Measurements from ENCODE around the gene SYNGR1. TPM values are rescaled to one million over a fixed set of nuclear protein-coding genes. Genes with fewer than 3 reads are reported as not detected.
"Not testable (repeated sequence)": the region's sequence is repeated elsewhere in the genome, so short reads cannot be mapped to it uniquely, and the experiment has no call there.

Gene SYNGR1
- total RNA-seq, 1 donor from 2014 or later = 42.2 TPM

GRCh38 chr22:39408173-39408572 is 58.4 kb downstream of the SYNGR1 start:
- H3K9me3 ChIP-seq = no peaks in the 10 kb centered on the region
- H3K4me3 ChIP-seq = no peak overlapping the region
- no peak overlapping the region for H3K27ac ChIP-seq
- peaks cover 35% of the 10 kb centered on the region for H3K4me1 ChIP-seq
- TF ChIP-seq POLR2AphosphoS5 (IDR thresholded peaks at IDR 0.05; ENCODE audit: insufficient read depth in 1 of 2, low read depth in 1 of 2) (no peak), POLR2A (IDR thresholded peaks at IDR 0.05) (no peak)
- TF ChIP-seq, protein P1, sequence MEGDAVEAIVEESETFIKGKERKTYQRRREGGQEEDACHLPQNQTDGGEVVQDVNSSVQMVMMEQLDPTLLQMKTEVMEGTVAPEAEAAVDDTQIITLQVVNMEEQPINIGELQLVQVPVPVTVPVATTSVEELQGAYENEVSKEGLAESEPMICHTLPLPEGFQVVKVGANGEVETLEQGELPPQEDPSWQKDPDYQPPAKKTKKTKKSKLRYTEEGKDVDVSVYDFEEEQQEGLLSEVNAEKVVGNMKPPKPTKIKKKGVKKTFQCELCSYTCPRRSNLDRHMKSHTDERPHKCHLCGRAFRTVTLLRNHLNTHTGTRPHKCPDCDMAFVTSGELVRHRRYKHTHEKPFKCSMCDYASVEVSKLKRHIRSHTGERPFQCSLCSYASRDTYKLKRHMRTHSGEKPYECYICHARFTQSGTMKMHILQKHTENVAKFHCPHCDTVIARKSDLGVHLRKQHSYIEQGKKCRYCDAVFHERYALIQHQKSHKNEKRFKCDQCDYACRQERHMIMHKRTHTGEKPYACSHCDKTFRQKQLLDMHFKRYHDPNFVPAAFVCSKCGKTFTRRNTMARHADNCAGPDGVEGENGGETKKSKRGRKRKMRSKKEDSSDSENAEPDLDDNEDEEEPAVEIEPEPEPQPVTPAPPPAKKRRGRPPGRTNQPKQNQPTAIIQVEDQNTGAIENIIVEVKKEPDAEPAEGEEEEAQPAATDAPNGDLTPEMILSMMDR (IDR thresholded peaks at IDR 0.05) = no peak
- DNase-seq (ENCODE audit: extremely low spot score in 2 of 2) = no peak
- intact Hi-C loops (cut with DNase I) = loop anchor here (10.0 kb wide), 1 partner anchor 107 kb away; no protein-coding TSS in a partner anchor
- no peaks in the 10 kb centered on the region for H3K36me3 ChIP-seq
- no peaks in the 10 kb centered on the region for H3K27me3 ChIP-seq

- Histone ChIP-seq H3K27ac (no peak overlapping the region), H3K9me3 (no peaks in the 10 kb centered on the region), H3K36me3 (no peaks in the 10 kb centered on the region), H3K27me3 (no peaks in the 10 kb centered on the region), H3K4me3 (no peak overlapping the region), H3K4me1 (peaks cover 35% of the 10 kb centered on the region)
- TF ChIP-seq POLR2A (IDR thresholded peaks at IDR 0.05) (no peak), POLR2AphosphoS5 (IDR thresholded peaks at IDR 0.05; ENCODE audit: insufficient read depth in 1 of 2, low read depth in 1 of 2) (no peak)
- TF ChIP-seq, protein P1 (IDR thresholded peaks at IDR 0.05) = no peak
- intact Hi-C loops (cut with DNase I) = loop anchor here (10.0 kb wide), 1 partner anchor 106 kb away; no protein-coding TSS in a partner anchor
- no peak for DNase-seq (ENCODE audit: extremely low spot score in 2 of 2)
These were observed 59.0 kb downstream of the SYNGR1 start for GRCh38 chr22:39408807-39409206.

GRCh38 chr22:39409516-39410029 is 59.8 kb downstream of the SYNGR1 start:
- TF ChIP-seq, protein P1 (IDR thresholded peaks at IDR 0.05) = no peak
- TF ChIP-seq POLR2AphosphoS5 (IDR thresholded peaks at IDR 0.05; ENCODE audit: insufficient read depth in 1 of 2, low read depth in 1 of 2) (no peak), POLR2A (IDR thresholded peaks at IDR 0.05) (no peak)
- DNase-seq (ENCODE audit: extremely low spot score in 2 of 2) = no peak
- Histone ChIP-seq H3K36me3 (no peaks in the 10 kb centered on the region), H3K4me1 (peaks cover 40% of the 10 kb centered on the region), H3K9me3 (no peaks in the 10 kb centered on the region), H3K27me3 (no peaks in the 10 kb centered on the region), H3K4me3 (no peak overlapping the region), H3K27ac (no peak overlapping the region)
- intact Hi-C loops (cut with DNase I) = loop anchor here (10.0 kb wide), 1 partner anchor 105 kb away; no protein-coding TSS in a partner anchor

GRCh38 chr22:39410264-39410663 is 60.5 kb downstream of the SYNGR1 start:
- Histone ChIP-seq H3K4me1 (peaks cover 40% of the 10 kb centered on the region), H3K27ac (no peak overlapping the region), H3K36me3 (peaks cover 0 to 5% of the 10 kb centered on the region in 2 donors), H3K27me3 (no peaks in the 10 kb centered on the region), H3K9me3 (no peaks in the 10 kb centered on the region), H3K4me3 (no peak overlapping the region)
- intact Hi-C loops (cut with DNase I) = no loop called here
- no peak for DNase-seq (ENCODE audit: extremely low spot score in 2 of 2)
- TF ChIP-seq, protein P1 (IDR thresholded peaks at IDR 0.05) = no peak
- TF ChIP-seq POLR2A (IDR thresholded peaks at IDR 0.05) = no peak
- TF ChIP-seq POLR2AphosphoS5 (IDR thresholded peaks at IDR 0.05; ENCODE audit: insufficient read depth in 1 of 2, low read depth in 1 of 2) = no peak

- peaks cover 0 to 21% of the 10 kb centered on the region in 2 donors for H3K36me3 ChIP-seq
- intact Hi-C loops (cut with DNase I); DNase-seq (ENCODE audit: extremely low spot score in 2 of 2); H3K9me3 ChIP-seq; H3K4me3 ChIP-seq; H3K27ac ChIP-seq; H3K27me3 ChIP-seq: not testable (repeated sequence)
- peaks cover 35% of the 10 kb centered on the region for H3K4me1 ChIP-seq
These were observed 62.1 kb downstream of the SYNGR1 start for GRCh38 chr22:39411828-39412365.

DNA sequence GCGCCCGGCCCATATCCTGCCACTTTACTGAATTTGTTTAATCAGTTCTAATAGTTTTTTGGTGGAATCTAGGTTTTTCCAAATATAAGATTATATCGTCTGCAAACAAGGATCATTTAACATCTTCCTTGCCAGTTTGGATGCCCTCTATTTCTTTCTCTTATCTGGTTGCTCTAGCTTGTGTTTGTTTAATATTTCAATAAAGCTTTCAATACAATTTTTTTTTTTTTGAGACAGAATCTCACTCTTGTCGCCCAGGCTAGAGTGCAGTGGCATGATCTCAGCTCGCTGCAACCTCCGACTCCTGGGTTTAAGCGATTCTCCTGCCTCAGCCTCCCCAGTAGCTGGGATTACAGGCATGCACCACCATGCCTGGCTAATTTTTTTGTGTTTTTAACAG is 63.4 kb downstream of the SYNGR1 start:
- H3K4me1 ChIP-seq = peaks cover 31% of the 10 kb centered on the region
- H3K27me3 ChIP-seq; H3K4me3 ChIP-seq; intact Hi-C loops (cut with DNase I); H3K27ac ChIP-seq; DNase-seq (ENCODE audit: extremely low spot score in 2 of 2); H3K9me3 ChIP-seq: not testable (repeated sequence)
- peaks cover 0 to 34% of the 10 kb centered on the region in 2 donors for H3K36me3 ChIP-seq
